ENCODE measurements around the gene PSMD2.

The PSMD2 gene

GRCh38 chr3:184283681-184284080 is 15.4 kb upstream of the PSMD2 start:
- no peak for DNase-seq

- no peak for DNase-seq
These were observed 14.3 kb upstream of the PSMD2 start for GRCh38 chr3:184284696-184285095.

- DNase-seq, result peak; percentile 55 to 63
These were observed 9.6 kb upstream of the PSMD2 start for GRCh38 chr3:184289426-184289938.

GRCh38 chr3:184290331-184290730 is 8.7 kb upstream of the PSMD2 start:
- no peak for DNase-seq

DNA sequence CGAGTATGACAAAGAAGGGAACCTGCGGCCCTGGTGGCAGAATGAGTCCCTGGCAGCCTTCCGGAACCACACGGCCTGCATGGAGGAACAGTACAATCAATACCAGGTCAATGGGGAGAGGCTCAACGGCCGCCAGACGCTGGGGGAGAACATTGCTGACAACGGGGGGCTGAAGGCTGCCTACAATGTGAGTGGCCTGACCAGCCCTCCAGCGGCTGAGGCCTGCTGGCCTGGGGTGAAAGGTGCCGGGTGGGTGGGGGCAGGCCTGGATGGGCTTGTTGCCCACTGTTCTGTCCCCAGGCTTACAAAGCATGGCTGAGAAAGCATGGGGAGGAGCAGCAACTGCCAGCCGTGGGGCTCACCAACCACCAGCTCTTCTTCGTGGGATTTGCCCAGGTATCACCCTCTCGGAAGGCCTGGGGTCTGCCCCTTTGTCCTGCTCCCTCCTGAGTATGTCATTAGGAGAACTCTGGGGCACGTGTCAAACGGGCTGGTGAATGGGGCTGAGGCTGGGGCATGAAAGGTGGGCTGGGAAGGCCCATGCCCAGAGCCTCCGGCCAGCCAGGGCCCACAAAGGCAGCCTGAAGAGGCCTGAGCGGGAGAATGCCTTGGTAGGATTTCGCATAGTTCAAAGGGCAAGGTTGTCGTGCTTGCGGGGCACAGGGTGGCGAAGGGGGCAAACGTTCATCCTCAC is 7.8 kb upstream of the PSMD2 start:
- DNase-seq, result no peak

GRCh38 chr3:184291738-184292445 is 7.1 kb upstream of the PSMD2 start:
- no peak for DNase-seq

- no peak for DNase-seq
These were observed 3.3 kb upstream of the PSMD2 start for GRCh38 chr3:184295771-184296170.

DNA sequence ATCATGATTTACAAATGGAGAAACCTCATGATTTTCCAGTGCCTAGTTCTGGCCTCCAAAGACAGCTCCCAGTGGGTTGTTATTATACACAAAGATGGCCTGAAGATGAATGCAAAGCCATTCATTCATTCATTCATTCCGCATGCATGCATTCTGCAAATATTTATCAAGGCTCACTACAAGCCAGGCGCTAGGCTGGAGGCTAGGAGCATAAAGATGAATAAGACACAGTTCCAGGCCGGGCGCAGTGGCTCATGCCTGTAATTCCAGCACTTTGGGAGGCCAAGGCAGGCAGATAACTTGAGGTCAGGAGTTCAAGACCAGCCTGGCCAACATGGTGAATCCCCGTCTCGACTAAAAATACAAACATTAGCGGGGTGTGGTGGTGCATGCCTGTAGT is 2.4 kb upstream of the PSMD2 start:
- DNase-seq, result no peak

- no peak for DNase-seq
These were observed 692 bp downstream of the PSMD2 start for GRCh38 chr3:184299488-184300377.

- DNase-seq, result no peak
These were observed 1.3 kb downstream of the PSMD2 start for GRCh38 chr3:184300378-184300720.

- no peak for DNase-seq
These were observed 6.5 kb downstream of the PSMD2 start for GRCh38 chr3:184305577-184305976.

GRCh38 chr3:184306341-184306972 is 7.4 kb downstream of the PSMD2 start:
- no peak for DNase-seq

DNA sequence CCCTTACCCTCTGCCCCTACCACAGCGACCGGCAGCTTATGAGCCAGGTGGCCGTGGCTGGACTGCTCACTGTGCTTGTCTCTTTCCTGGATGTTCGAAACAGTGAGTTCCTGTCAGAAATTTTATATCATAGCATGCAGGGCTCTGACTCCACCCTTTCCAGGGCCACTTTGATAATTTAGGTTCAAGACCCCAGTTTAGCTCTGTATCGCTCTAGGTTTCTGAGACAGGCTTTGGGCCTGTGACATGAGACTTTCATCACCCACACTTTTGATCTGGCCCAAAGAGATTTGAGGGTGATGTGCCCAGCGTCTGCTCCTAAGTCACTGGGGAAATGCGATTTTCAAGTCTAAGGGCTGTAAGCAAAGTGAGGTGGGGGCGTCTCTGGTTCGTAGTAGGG is 8.9 kb downstream of the PSMD2 start:
- DNase-seq, result no peak

GRCh38 chr3:184308744-184309143 is 9.7 kb downstream of the PSMD2 start:
- DNase-seq, result no peak

DNA sequence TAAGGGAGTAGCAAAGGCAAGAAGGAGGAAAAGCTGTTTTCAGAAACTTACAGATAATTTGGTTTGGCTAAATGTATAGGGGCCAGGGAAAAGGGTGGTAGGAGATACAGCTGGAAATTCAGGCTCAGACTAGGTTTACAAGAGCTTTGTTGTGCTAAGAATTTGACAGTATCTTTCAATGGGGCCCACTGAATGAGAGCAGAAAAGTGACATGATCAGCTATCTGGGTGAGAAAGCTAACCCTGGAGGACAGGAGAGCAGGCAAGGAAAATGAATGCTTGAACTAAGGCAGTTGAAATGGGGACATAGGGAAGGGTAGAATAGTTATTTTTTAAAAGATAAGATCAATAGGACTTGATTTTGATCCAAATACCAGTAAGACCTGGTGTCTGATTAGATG is 12.6 kb downstream of the PSMD2 start:
- DNase-seq, result no peak

- DNase-seq, result peak; percentile 90 to 93
These were observed 15.3 kb downstream of the PSMD2 start, which contains the start of gene EIF4G1 for GRCh38 chr3:184314363-184314699. TSS of gene EIF4G1 (plus strand) at chr3:184314606. CDS start at chr3:184315797, 1,191 bp downstream.

DNA sequence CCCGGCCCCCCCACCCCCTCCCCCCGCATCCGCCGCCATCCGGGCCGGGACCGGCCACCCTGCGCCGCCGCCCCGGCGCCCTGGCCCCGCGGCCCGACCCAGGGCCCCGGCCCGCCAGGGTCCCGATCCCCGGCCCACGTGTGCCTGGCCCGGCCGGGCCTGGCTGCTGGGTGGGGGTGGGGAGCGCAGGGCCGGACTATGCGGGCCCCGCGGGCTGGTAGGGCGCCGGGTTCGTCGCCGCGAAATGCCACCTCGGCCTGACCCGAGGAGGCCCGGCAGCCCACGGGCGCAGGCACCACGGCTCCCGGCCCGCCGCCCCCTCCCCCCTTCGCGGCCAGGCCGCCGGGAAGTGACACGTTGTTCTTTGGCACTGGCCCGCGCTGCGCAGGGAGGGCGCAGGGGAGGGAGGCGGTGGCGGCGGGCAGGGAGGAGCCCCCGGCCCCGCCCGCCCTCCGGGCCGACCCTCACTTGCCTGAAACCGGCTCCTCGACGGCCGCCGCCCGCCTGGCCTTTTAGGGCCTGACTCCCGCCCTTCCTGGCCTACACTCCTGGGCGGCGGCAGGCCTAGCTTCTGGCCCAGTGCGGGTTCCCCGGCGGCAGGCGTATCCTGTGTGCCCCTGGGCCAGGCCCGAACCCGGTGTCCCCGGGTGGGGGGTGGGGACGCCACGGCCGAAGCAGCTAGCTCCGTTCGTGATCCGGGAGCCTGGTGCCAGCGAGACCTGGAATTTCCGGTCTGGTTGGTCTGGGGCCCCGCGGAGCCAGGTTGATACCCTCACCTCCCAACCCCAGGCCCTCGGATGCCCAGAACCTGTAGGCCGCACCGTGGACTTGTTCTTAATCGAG is 15.9 kb downstream of the PSMD2 start:
- DNase-seq, result peak; percentile 59 to 65

- no peak for DNase-seq
These were observed 16.5 kb downstream of the PSMD2 start for GRCh38 chr3:184315543-184315867.

DNA sequence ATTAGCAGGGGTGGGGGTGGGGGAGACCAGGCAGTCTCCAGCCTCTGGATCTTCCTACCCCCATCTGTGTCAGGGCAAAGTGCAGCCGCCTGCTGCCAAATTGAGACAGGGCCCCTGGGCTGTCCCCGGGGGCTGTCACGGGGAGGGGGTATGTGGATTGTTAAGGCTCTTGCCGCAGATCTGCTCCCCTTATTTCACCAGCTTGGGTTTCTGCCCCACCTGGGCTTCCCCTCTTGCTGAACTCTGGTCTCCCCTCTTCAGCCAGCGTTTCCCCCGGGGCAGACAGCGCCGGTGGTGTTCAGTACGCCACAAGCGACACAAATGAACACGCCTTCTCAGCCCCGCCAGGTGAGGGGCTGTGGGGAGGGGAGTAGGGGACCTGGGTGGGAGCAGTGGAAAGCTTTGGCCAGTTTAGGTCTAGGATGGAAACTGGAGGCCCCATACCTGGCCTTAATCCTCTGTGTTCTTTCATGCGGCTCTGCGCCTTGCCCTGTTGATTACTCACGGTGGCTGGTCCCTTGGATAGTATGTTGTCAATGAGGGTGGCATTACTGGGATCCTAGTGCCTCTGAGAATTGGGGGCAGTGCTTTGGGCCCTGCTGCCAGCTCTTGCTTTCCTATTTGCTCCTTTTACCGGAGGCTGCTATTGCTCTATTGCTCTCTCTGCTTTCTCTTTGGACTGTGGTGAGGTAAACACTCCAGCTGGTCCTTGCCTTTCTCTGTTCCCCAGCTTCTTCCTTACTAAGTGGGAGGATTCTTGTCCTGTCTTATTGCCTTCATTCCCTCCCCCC is 17.0 kb downstream of the PSMD2 start:
- DNase-seq, result no peak

GRCh38 chr3:184316792-184317191 is 17.8 kb downstream of the PSMD2 start:
- no peak for DNase-seq

DNA sequence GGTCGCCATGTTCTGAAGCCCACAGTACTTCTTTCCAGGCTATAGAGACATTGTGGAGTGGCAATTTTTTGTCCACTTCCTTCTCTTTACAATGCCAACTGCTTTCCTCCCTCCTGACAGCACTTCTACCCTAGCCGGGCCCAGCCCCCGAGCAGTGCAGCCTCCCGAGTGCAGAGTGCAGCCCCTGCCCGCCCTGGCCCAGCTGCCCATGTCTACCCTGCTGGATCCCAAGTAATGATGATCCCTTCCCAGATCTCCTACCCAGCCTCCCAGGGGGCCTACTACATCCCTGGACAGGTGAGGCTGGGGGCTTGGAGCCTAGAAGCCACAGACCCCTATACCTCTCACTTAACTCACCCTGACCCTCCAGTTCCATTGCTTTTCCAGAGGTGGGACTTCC is 18.2 kb downstream of the PSMD2 start:
- no peak for DNase-seq

DNA sequence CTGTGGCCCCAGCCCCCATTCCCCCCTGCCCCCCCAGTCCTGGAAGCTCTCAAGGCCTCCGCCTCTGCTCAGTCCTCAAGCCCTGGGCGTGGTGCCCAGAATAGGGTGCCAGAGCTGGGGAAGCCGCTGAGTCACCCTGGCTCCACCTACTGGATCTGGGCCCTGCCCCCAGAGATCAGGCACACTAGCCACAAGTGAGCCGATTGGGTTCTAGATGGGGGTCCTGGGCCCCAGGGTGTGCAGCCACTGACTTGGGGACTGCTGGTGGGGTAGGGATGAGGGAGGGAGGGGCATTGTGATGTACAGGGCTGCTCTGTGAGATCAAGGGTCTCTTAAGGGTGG is 21.0 kb downstream of the PSMD2 start:
- DNase-seq, result peak; percentile 54 to 68

Data from stimulated activated CD4-positive, alpha-beta T cell treated with anti-CD3 and anti-CD28 coated beads, Interleukin-4, amount 100 ng/mL, for 4 hours (primary cell).